GM21360 (cell line): Measurements from ENCODE around the gene CCDC117.
A peak's percentile ranks its signal among the peaks of the same experiment; 100 is the strongest.

Source experiments
- ATAC-seq: cut with Tn5 transposase; IDR thresholded peaks from one replicate; pipeline ENCODE4 v1.9.1; 2021; ENCODE audit warnings: mild to moderate bottlenecking, moderate library complexity; ENCODE audit not compliant: unreplicated experiment

The CCDC117 gene

GRCh38 chr22:28769394-28770085 is 3.0 kb upstream of the CCDC117 start:
- ATAC-seq: no peak

DNA sequence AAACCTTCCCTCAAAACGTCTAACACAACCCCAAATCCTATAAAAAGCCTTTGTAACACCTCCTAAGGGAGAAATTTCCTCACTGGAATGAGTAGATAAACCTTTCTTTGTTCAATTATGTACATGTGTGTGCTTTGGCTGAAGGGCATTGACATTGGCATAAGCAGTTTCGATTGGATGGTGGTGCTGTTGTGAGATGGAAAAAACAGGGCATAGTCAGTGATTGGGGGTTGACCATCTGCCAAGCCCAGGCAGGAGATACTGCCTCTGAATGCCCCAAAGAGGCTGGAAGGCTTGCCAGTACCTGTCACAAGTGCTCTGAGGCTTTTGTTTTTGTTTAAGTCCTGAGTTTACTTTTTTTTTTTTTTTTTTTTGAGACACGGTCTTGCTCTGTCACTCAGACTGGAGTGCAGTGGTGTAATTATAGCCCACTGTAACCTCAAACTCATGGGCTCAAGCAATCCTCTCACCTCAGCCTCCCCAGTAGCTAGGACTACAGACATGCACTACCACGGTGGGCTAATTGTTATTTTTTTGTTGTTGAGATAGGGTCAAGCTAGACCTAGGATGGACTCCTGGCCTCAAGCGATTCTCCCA is 1.2 kb upstream of the CCDC117 start:
- ATAC-seq: no peak

GRCh38 chr22:28773461-28773867 is 969 bp downstream of the CCDC117 start:
- peak; percentile 9 for ATAC-seq

DNA sequence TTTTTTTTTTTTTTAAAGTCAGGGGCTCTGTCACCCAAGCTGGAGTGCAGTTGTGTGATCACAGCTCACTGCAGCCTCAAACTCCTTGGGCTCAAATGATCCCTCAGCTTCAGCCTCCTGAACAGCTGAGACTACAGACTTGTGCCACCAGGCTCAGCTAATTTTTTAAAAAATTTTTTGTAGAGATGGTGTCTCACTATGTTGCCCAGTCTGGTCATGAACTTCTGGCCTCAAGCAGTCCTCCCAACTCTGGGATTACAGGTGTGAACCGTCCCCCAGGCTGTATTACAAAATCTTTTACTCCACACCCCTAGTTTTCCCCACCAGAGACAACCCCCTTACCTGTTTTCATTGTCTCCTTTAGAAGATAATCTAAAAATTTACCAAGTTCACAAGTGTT is 1.9 kb downstream of the CCDC117 start:
- ATAC-seq: no peak

DNA sequence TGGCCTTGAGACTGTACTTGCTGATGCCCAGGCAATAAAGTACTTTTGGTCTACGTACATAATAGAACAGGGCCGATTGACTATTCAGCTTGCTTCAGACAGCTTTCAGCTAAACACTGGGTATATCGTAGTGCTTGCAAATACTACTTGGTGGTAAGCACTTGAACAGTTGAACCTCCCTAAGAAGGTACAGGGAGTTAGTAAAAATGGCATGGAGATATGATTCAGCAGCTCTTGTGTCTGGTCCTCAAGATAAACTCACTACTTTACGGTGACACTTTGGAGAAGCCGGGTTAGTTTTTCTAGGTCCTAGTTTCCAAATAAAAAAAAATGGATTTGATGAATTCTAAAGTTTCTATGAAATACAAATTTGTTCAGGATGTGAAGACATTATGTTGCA is 7.3 kb downstream of the CCDC117 start:
- no peak for ATAC-seq

GRCh38 chr22:28780296-28780695 is 7.8 kb downstream of the CCDC117 start:
- ATAC-seq: no peak

- ATAC-seq: no peak
Measured at GRCh38 chr22:28783786-28784671, 11.5 kb downstream of the CCDC117 start.

DNA sequence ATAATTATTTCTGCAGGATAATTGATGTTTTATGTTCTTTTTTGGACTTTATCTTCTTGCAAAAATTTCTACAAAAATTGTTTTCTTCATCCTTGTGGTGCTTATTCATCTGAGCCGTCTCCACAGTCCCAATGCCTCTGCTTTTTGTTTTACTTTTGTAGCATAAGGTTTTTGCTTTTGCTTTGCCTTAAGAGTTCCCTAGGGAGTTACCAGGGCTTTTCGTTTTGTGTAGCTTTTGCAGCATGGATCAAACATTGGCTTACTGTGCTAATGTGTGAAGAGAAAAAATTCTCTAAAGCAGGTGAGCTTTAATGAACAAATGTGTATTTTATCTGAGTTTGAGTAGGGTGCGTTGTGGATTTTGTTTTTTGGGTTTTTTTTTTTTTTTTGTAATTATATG is 16.1 kb downstream of the CCDC117 start:
- no peak for ATAC-seq

DNA sequence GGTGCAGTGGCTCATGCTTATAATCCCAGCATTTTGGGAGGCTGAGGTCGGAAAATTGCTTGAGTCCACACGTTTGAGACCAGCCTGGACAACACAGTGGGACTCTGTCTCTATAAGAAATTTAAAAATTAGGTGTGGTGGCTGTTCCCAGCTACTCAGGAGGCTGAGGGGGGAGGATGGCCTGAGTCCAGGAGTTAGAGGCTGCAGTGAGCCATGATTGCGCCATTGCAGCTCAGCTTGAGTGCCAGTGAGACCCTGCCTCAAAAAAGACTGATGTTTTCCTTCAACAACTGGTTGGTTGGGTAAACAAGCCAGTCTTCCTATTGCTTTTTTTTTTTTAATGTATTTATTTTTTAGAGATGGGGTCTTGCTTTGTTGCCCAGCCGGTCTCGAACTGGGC is 18.6 kb downstream of the CCDC117 start:
- ATAC-seq: no peak

- peak; percentile 46 for ATAC-seq
Measured at GRCh38 chr22:28791841-28792490, 19.5 kb downstream of the CCDC117 start.

DNA sequence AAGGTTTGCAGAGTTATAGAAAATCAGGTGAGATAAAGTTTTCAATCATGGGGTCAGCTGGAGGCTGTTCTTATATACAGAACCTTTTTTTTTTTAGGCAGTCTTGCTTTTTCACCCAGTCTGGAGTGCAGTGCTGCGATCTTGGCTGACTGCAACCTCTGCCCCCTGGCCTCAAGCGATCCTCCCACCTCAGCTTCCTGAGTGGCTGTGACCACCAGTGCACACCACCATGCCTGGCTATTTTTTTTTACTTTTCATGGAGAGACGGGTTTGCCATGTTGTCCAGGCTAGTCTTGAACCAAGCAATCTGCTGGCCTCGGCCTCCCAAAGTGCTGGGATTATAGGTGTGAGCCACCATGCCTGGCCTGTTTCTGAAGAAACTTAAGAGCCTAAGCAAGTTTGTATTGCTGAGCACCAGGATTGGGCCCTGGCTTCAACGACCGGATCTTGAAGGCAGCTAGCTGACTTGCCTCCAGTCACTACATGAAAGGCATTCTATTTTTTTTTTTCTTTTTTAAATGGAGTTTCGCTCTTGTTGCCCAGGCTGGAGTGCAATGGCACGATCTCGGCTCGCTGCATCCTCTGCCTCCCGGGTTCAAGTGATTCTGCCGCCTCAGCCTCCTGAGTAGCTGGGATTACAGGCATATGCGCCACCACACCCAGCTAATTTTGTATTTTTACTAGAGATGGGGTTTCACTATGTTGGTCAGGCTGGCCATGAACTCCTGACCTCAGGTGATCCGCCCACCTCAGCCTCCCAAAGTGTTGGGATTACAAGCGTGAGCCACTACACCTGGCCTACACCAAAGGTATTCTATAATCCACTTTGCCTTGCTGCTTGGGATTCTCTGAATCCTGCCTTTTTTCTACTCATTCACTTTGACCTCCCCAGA is 20.2 kb downstream of the CCDC117 start:
- peak; percentile 37 for ATAC-seq

GRCh38 chr22:28793976-28794584 is 21.6 kb downstream of the CCDC117 start:
- ATAC-seq: no peak

DNA sequence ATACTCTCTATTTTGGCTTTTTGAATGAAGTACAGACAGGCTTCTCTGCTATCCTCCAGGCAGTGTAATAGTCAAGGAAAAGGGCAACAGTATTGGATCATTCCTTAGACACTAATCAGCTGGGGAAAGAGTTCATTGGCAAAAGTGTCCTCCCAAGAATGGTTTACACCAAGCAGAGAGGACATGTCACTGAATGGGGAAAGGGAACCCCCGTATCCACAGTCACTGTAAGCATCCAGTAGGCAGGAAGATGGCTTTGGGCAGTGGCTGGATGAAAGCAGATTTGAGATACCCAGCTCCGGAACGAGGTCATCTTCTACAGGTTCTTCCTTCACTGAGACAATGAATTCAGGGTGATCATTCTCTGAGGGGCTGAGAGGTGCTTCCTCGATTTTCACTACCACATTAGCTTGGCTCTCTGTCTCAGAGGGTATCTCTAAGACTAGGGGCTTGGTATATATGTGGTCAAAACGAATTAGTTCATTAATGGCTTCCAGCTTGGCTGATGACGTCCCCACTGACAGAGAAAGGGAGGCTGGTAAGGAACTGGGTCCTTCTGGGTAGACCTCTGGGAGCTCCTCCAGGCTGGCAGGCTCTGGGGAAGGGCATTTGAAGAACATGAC is 22.7 kb downstream of the CCDC117 start:
- no peak for ATAC-seq

- ATAC-seq: no peak
Measured at GRCh38 chr22:28795932-28796856, 23.7 kb downstream of the CCDC117 start.

GRCh38 chr22:28798810-28799605 is 26.5 kb downstream of the CCDC117 start:
- no peak for ATAC-seq

- ATAC-seq: no peak
Measured at GRCh38 chr22:28799606-28800307, 27.3 kb downstream of the CCDC117 start.
